Gastrocnemius medialis (tissue), 4 donors: ENCODE data around the gene PPP1R37. TPM values are rescaled to one million over a fixed set of nuclear protein-coding genes. Genes with fewer than 3 reads are reported as not detected.

Experiments
- ATAC-seq, 2 donors: fragments of 150-250 bp; one replicate each; pipeline ENCODE4 v1.9.1; 2016
- DNase-seq, 2 donors: peaks; one replicate each; pipeline ENCODE4 v3.0.0-alpha.2; 2019
- H3K27ac ChIP-seq, 4 donors: fragments of 200-600 bp; sonication (generic); 1 replicate in 1 of 4; 2 replicates in 3 of 4; pipeline ENCODE4 v1.5.1; 2016 to 2018; ENCODE audit warnings: mild to moderate bottlenecking in 2 of 4, moderate library complexity in 1 of 4
- H3K27me3 ChIP-seq, 3 donors: fragments of 200-600 bp; sonication (generic) in 2 of 3; 1 replicate in 1 of 3; 2 replicates in 2 of 3; pipeline versions ENCODE4 v1.5.1 to v1.6.0; 2016 to 2019; ENCODE audit warnings: mild to moderate bottlenecking in 1 of 3, moderate library complexity in 1 of 3
- H3K36me3 ChIP-seq, 2 donors: fragments of 200-600 bp; sonication (generic) in 1 of 2; one replicate each; pipeline ENCODE4 v1.5.1; 2017 to 2018
- H3K4me1 ChIP-seq, 2 donors: fragments of 200-600 bp; sonication (generic) in 1 of 2; one replicate each; pipeline ENCODE4 v1.5.1; 2016 to 2017; ENCODE audit warnings: mild to moderate bottlenecking in 2 of 2
- H3K4me3 ChIP-seq, 4 donors: fragments of 200-600 bp; sonication (generic) in 3 of 4; 1 replicate in 1 of 4; 2 replicates in 3 of 4; pipeline ENCODE4 v1.5.1; 2016 to 2019; ENCODE audit warnings: mild to moderate bottlenecking in 2 of 4
- H3K9me3 ChIP-seq, 3 donors: fragments of 200-600 bp; sonication (generic) in 2 of 3; 1 replicate in 1 of 3; 2 replicates in 2 of 3; pipeline ENCODE4 v1.5.1; 2016 to 2019
- POLR2A ChIP-seq, 2 donors: fragments of 450-650 bp; IDR thresholded peaks; one replicate each; pipeline ENCODE4 v1.6.1; 2017; ENCODE audit warnings: antibody characterized with exemption in 2 of 2, mild to moderate bottlenecking in 2 of 2, moderate library complexity in 2 of 2
- in situ Hi-C, 4 donors: fragments of 200-750 bp; cut with MboI; loops; one replicate each; pipeline versions ENCODE4 v1.15.0 to v1.8.0; 2017; ENCODE audit warnings: low sequenced_read_pairs in 4 of 4
- intact Hi-C: fragments of 100-400 bp; cut with DNase I; formaldehyde crosslinking; loops from one replicate; pipeline ENCODE4 v1.15.1; 2023; ENCODE audit warnings: low total_unique reads
- total RNA-seq, 4 donors: library from RNA; depleted of rRNA; stranded (reverse); fragments of >200 nt; gene quantifications; one replicate each; pipeline versions ENCODE4 v1.1.0 to v1.2.3, GENCODE V29; 2016
- TF ChIP-seq, protein P1 (sequence below), 5 experiments: fragments of 450-650 bp in 3 of 5; fragments of 200-600 bp in 2 of 5; sonication (generic) in 2 of 5; IDR thresholded peaks in 4 of 5; conservative IDR thresholded peaks in 1 of 5; 1 replicate in 4 of 5; 2 replicates in 1 of 5; pipeline ENCODE4 v1.5.1; 2016 to 2019; ENCODE audit warnings: antibody characterized with exemption in 5 of 5, mild to moderate bottlenecking in 3 of 5, moderate library complexity in 3 of 5

Gene PPP1R37
- total RNA-seq, 4 donors from 2014 or later, result 30.5 to 51.1 (median 39.7) TPM

DNA sequence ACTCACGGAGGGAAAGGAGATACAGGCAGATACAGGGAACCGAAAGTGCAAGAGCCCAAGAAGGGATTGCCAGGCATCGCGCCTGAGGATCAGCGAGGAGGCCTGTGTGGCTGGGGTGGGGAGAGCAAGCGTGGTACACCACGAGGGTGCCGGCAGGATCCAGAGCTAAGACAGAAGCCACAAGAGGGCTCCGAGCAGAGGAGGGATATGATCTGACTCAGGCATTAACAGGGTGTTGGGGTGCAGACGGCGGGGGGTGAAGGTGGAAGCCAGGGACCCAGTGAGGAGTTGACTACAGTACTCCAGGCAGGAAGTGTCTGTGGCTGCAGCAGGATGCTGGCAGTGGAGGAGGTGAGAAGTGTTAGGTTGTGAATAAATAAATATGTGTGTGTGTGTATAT is 5.4 kb upstream of the PPP1R37 start:
- DNase-seq, result no peak
- no peak overlapping the region for H3K4me3 ChIP-seq
- TF ChIP-seq, protein P1, sequence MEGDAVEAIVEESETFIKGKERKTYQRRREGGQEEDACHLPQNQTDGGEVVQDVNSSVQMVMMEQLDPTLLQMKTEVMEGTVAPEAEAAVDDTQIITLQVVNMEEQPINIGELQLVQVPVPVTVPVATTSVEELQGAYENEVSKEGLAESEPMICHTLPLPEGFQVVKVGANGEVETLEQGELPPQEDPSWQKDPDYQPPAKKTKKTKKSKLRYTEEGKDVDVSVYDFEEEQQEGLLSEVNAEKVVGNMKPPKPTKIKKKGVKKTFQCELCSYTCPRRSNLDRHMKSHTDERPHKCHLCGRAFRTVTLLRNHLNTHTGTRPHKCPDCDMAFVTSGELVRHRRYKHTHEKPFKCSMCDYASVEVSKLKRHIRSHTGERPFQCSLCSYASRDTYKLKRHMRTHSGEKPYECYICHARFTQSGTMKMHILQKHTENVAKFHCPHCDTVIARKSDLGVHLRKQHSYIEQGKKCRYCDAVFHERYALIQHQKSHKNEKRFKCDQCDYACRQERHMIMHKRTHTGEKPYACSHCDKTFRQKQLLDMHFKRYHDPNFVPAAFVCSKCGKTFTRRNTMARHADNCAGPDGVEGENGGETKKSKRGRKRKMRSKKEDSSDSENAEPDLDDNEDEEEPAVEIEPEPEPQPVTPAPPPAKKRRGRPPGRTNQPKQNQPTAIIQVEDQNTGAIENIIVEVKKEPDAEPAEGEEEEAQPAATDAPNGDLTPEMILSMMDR (IDR thresholded peaks at IDR 0.05 in 4 of 5, conservative IDR thresholded peaks at IDR 0.05 in 1 of 5), result no peak
- TF ChIP-seq POLR2A (IDR thresholded peaks at IDR 0.05), result no peak
- H3K27ac ChIP-seq, result no peak overlapping the region
- ATAC-seq, result no peak
- no peaks in the 10 kb centered on the region for H3K27me3 ChIP-seq
- H3K9me3 ChIP-seq, result no peaks in the 10 kb centered on the region
- H3K36me3 ChIP-seq, result peaks cover 0 to 21% of the 10 kb centered on the region in 2 donors
- in situ Hi-C loops, result no loop called here
- intact Hi-C loops, result no loop called here
- H3K4me1 ChIP-seq, result peaks cover 8 to 13% of the 10 kb centered on the region in 2 donors

DNA sequence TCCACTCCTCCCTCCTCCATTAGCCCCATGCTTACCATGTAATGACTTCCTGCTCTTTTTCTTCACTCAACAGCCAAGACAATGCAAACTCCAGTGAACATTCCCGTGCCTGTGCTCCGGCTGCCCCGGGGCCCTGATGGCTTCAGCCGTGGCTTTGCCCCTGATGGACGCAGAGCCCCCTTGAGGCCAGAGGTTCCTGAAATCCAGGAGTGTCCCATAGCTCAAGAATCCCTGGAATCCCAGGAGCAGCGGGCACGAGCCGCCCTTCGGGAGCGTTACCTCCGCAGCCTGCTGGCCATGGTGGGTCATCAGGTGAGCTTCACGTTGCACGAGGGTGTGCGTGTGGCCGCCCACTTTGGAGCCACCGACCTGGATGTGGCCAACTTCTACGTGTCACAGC is 2.9 kb upstream of the PPP1R37 start:
- intact Hi-C loops, result loop anchor here (5.0 to 10.0 kb wide), 3 partner anchors 162 to 343 kb away; partner anchors contain the start of genes BCL3, CKM and MARK4
- in situ Hi-C loops, result no loop called here
- no peaks in the 10 kb centered on the region for H3K27me3 ChIP-seq
- H3K9me3 ChIP-seq, result no peaks in the 10 kb centered on the region
- H3K27ac ChIP-seq, result no peak overlapping the region
- H3K36me3 ChIP-seq, result peaks cover 0 to 11% of the 10 kb centered on the region in 2 donors
- ATAC-seq (no peak), DNase-seq (no peak)
- H3K4me1 ChIP-seq, result peaks cover 24 to 28% of the 10 kb centered on the region in 2 donors
- TF ChIP-seq, protein P1 (IDR thresholded peaks at IDR 0.05 in 4 of 5, conservative IDR thresholded peaks at IDR 0.05 in 1 of 5), result no peak
- TF ChIP-seq POLR2A (IDR thresholded peaks at IDR 0.05), result no peak
- H3K4me3 ChIP-seq, result no peak overlapping the region

DNA sequence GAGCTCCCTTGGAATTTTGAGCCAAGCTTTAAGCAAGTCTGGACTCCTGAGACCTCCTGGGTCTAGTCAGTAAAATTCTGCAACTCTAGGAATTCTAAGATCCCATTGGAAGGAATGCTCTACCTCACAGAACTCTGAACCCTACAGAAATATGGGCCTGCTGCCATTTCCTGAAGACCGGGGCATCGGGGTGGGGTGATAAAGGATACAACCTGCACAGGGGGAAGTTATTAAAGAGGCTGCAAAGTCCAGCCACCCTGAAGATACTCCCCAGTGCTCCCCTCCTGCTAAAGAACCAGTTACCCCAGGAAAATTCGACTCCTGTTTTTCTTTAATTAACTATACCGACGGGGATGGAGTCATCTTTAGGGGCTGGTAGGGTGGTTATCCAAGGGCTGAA is 2.4 kb upstream of the PPP1R37 start:
- no peak for DNase-seq
- ATAC-seq, result no peak
- Histone ChIP-seq H3K27ac (peak overlapping the region in 1 of 4 donors; percentile 90), H3K4me3 (peak overlapping the region in 2 of 4 donors; percentile 52 to 81), H3K4me1 (peaks cover 29 to 31% of the 10 kb centered on the region in 2 donors), H3K9me3 (no peaks in the 10 kb centered on the region), H3K27me3 (no peaks in the 10 kb centered on the region), H3K36me3 (peaks cover 0 to 8% of the 10 kb centered on the region in 2 donors)
- intact Hi-C loops (loop anchor here (5.0 to 10.0 kb wide), 3 partner anchors 162 to 343 kb away; partner anchors contain the start of genes BCL3, CKM and MARK4), in situ Hi-C loops (no loop called here)
- TF ChIP-seq POLR2A (IDR thresholded peaks at IDR 0.05), result no peak
- TF ChIP-seq, protein P1 (IDR thresholded peaks at IDR 0.05 in 4 of 5, conservative IDR thresholded peaks at IDR 0.05 in 1 of 5), result no peak

DNA sequence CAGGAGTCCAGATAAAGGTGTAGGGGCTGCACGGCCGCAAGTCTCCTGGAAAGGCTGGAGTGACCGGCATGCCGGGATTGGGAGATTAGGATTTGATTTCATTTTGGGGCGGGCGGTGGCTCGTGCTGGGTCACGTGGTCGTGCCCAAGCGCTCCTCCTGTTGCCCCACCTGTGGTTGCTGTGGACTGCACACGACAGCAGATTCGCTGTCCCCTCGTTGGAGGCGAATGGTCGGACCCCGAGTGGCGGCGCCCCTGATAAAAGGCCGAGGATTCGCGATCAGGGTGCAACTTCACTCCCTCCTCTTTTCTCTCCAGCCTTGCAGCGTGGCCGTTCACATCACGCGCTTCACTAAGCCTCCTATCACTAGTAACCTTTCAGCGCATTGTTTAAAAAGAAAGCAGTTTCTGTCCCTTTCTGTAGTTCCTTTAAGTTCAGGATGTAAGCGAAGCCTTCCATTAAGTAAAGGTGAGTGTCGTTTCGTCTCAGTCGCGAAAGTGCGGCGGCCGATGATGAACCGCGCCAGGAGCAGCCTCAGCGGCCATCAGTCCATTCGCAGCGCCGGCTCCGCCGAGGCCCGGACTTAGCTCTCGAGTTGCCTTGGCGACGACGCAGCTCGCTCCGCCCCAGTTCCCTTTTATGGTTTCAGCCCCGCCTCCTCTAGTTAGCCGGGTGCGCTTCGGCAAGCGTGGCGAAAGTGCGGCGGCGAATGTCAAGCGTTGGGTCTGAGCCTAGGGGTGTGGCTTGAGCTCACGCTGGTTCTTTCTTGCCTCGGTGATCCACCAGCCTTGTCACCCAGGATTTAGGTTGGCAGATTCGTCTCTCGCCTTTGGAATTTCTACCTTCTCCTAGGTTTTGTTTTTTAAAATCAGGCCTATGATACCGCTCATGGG is 1.7 kb upstream of the PPP1R37 start:
- no peaks in the 10 kb centered on the region for H3K9me3 ChIP-seq
- peak; percentile 97 for DNase-seq
- peak overlapping the region; percentile 71 to 98 (median 84) for H3K4me3 ChIP-seq
- TF ChIP-seq POLR2A (IDR thresholded peaks at IDR 0.05), result peak; percentile 55 to 59
- TF ChIP-seq, protein P1 (IDR thresholded peaks at IDR 0.05 in 4 of 5, conservative IDR thresholded peaks at IDR 0.05 in 1 of 5), result no peak
- peaks cover 36 to 38% of the 10 kb centered on the region in 2 donors for H3K4me1 ChIP-seq
- intact Hi-C loops, result loop anchor here (5.0 to 10.0 kb wide), 3 partner anchors 161 to 344 kb away; partner anchors contain the start of genes BCL3, CKM and MARK4
- H3K27ac ChIP-seq, result peak overlapping the region; percentile 90 to 96 (median 90)
- H3K27me3 ChIP-seq, result no peaks in the 10 kb centered on the region
- ATAC-seq, result peak; percentile 89 to 91
- peaks cover 0 to 8% of the 10 kb centered on the region in 2 donors for H3K36me3 ChIP-seq
- in situ Hi-C loops, result no loop called here
